ENCODE measurements around the gene VAPA. TPM values are rescaled to one million over a fixed set of nuclear protein-coding genes. Genes with fewer than 3 reads are reported as not detected.

The VAPA gene
- total RNA-seq, 6 experiments from 2014 or later = 184 to 237 (median 206) TPM

GRCh38 chr18:9927392-9928063 is 13.7 kb downstream of the VAPA start:
- Mint-ChIP-seq H3K27ac (peak overlapping the region; percentile 17), H3K27me3 (ENCODE audit: insufficient read depth) (no peaks in the 10 kb centered on the region), H3K4me3 (no peak overlapping the region), H3K4me1 (ENCODE audit: low read depth) (peaks cover 86% of the 10 kb centered on the region), H3K9me3 (no peaks in the 10 kb centered on the region), H3K36me3 (ENCODE audit: low read depth) (peaks cover 10% of the 10 kb centered on the region; the same call in 1 of the 2 replicates)
- no peak for DNase-seq
- TF ChIP-seq CTCF (IDR thresholded peaks at IDR 0.05) = no peak

GRCh38 chr18:9928646-9929259 is 14.9 kb downstream of the VAPA start:
- Mint-ChIP-seq H3K27ac (no peak overlapping the region), H3K4me1 (ENCODE audit: low read depth) (peaks cover 83% of the 10 kb centered on the region), H3K9me3 (no peaks in the 10 kb centered on the region), H3K27me3 (ENCODE audit: insufficient read depth) (no peaks in the 10 kb centered on the region), H3K4me3 (no peak overlapping the region), H3K36me3 (ENCODE audit: low read depth) (peaks cover 19% of the 10 kb centered on the region)
- TF ChIP-seq CTCF (IDR thresholded peaks at IDR 0.05) = no peak
- DNase-seq = no peak

GRCh38 chr18:9930299-9930884 is 16.6 kb downstream of the VAPA start:
- Mint-ChIP-seq H3K27ac (peak overlapping the region; percentile 40), H3K27me3 (ENCODE audit: insufficient read depth) (no peaks in the 10 kb centered on the region), H3K4me3 (no peak overlapping the region), H3K4me1 (ENCODE audit: low read depth) (peaks cover 72% of the 10 kb centered on the region), H3K36me3 (ENCODE audit: low read depth) (peaks cover 24% of the 10 kb centered on the region), H3K9me3 (no peaks in the 10 kb centered on the region)
- no peak for TF ChIP-seq CTCF (IDR thresholded peaks at IDR 0.05)
- no peak for DNase-seq

GRCh38 chr18:9931146-9931545 is 17.3 kb downstream of the VAPA start:
- H3K9me3 Mint-ChIP-seq = no peaks in the 10 kb centered on the region
- peaks cover 24% of the 10 kb centered on the region for H3K36me3 Mint-ChIP-seq (ENCODE audit: low read depth)
- H3K4me3 Mint-ChIP-seq = no peak overlapping the region
- H3K27ac Mint-ChIP-seq = no peak overlapping the region
- TF ChIP-seq CTCF (IDR thresholded peaks at IDR 0.05) = no peak
- H3K27me3 Mint-ChIP-seq (ENCODE audit: insufficient read depth) = no peaks in the 10 kb centered on the region
- H3K4me1 Mint-ChIP-seq (ENCODE audit: low read depth) = peaks cover 65% of the 10 kb centered on the region
- DNase-seq = no peak

GRCh38 chr18:9931678-9932077 is 17.9 kb downstream of the VAPA start:
- Mint-ChIP-seq H3K4me3 (no peak overlapping the region), H3K27me3 (ENCODE audit: insufficient read depth) (no peaks in the 10 kb centered on the region), H3K4me1 (ENCODE audit: low read depth) (peaks cover 60% of the 10 kb centered on the region), H3K9me3 (no peaks in the 10 kb centered on the region), H3K27ac (no peak overlapping the region), H3K36me3 (ENCODE audit: low read depth) (peaks cover 24% of the 10 kb centered on the region)
- no peak for DNase-seq
- no peak for TF ChIP-seq CTCF (IDR thresholded peaks at IDR 0.05)

All from HFFc6 (cell line).